Spleen (tissue), 11 donors: ENCODE data around the gene RAB12. TPM values are rescaled to one million over a fixed set of nuclear protein-coding genes. Genes with fewer than 3 reads are reported as not detected.

Source experiments
- DNase-seq: peaks from one replicate; pipeline ENCODE4 v3.0.0-alpha.2; 2020
- H3K27ac ChIP-seq, 8 donors: fragments of 200-600 bp; sonication (generic) in 7 of 8; 1 replicate in 4 of 8; 2 replicates in 4 of 8; pipeline versions ENCODE4 v1.5.0 to v1.8.0; 2016 to 2021; ENCODE audit warnings: inconsistent platforms in 4 of 8, mild to moderate bottlenecking in 4 of 8, moderate library complexity in 1 of 8
- H3K27me3 ChIP-seq, 7 donors: fragments of 200-600 bp; sonication (generic) in 6 of 7; replicated peaks in 1 of 7; 1 replicate in 4 of 7; 2 replicates in 3 of 7; pipeline versions ENCODE4 v1.5.0 to v1.8.0; 2016 to 2021; ENCODE audit warnings: inconsistent platforms in 3 of 7, mild to moderate bottlenecking in 1 of 7
- H3K36me3 ChIP-seq, 6 donors: fragments of 200-600 bp; sonication (generic) in 5 of 6; 1 replicate in 4 of 6; 2 replicates in 2 of 6; pipeline versions ENCODE4 v1.5.0 to v1.8.0; 2016 to 2021; ENCODE audit warnings: inconsistent platforms in 2 of 6
- H3K4me1 ChIP-seq, 6 donors: fragments of 200-600 bp; sonication (generic) in 5 of 6; 1 replicate in 3 of 6; 2 replicates in 3 of 6; pipeline versions ENCODE4 v1.5.0 to v1.8.0; 2016 to 2021; ENCODE audit warnings: inconsistent platforms in 3 of 6
- H3K4me3 ChIP-seq, 8 donors: fragments of 200-600 bp; sonication (generic) in 7 of 8; 1 replicate in 4 of 8; 2 replicates in 4 of 8; pipeline versions ENCODE4 v1.5.0 to v1.8.0; 2016 to 2021; ENCODE audit warnings: inconsistent platforms in 4 of 8, mild to moderate bottlenecking in 4 of 8, moderate library complexity in 2 of 8
- H3K9me3 ChIP-seq, 8 donors: fragments of 200-600 bp; sonication (generic) in 7 of 8; 1 replicate in 4 of 8; 2 replicates in 4 of 8; pipeline versions ENCODE4 v1.5.0 to v1.8.0; 2016 to 2021; ENCODE audit warnings: inconsistent platforms in 4 of 8
- POLR2A ChIP-seq, 3 donors: fragments of 450-650 bp; IDR thresholded peaks; one replicate each; pipeline ENCODE4 v1.5.1; 2017; ENCODE audit warnings: antibody characterized with exemption in 3 of 3, mild to moderate bottlenecking in 1 of 3
- POLR2AphosphoS5 ChIP-seq, 3 donors: sonication (generic); formaldehyde crosslinking; IDR thresholded peaks; one replicate each; pipeline ENCODE4 v1.5.1; 2017; ENCODE audit warnings: antibody characterized with exemption in 3 of 3
- WGBS, 5 donors: extraction: QIAGEN DNeasy Blood & Tissue Kit in 3 of 5; methylation state at CpG; one replicate each; pipeline versions ENCODE4 v1.1.5 to v1.1.7; 2013 to 2018; 5-methylcytosine and 5-hydroxymethylcytosine counted together
- intact Hi-C: fragments of 100-400 bp; cut with DNase I; formaldehyde crosslinking; loops from one replicate; pipeline ENCODE4 v1.15.0; 2023; ENCODE audit warnings: low total_unique reads
- polyA plus RNA-seq, 3 donors: library from polyadenylated mRNA; stranded (reverse); fragments of 200-250 nt; gene quantifications; one replicate each; pipeline ENCODE4 v1.2.1, GENCODE V29; 2013
- total RNA-seq, 7 donors: library from RNA; depleted of rRNA in 3 of 7; stranded (reverse); fragments of >200 nt in 3 of 7; fragmentation: NEBNext Ultra II Directional in 4 of 7; extraction: Animal tissue kit (Norgen Biotek cat#: 25700) in 4 of 7; gene quantifications; one replicate each; pipeline versions ENCODE4 v1.1.0 to v1.2.1, GENCODE V29; 2016 to 2021
- TF ChIP-seq, protein P1 (sequence below), 11 experiments: fragments of 200-600 bp in 7 of 11; fragments of 450-650 bp in 4 of 11; sonication (generic) in 4 of 11; IDR thresholded peaks in 8 of 11; conservative IDR thresholded peaks in 3 of 11; 1 replicate in 7 of 11; 2 replicates in 4 of 11; pipeline versions ENCODE4 v1.4.0 to v1.8.0; 2016 to 2021; ENCODE audit warnings: antibody characterized with exemption in 11 of 11, inconsistent platforms in 4 of 11, mild to moderate bottlenecking in 1 of 11
- donor health status: healthy with polysubstance abuse.
- donor health status: DM: no; HTN: no; CAD: no; lungs with moderate emphysema.
- donor health status: DM: no; HTN: no; CAD: no.
- donor health status: Bipolar disorder and iron deficiency.
- donor health status: healthy.
- donor health status: DM: no; HTN: no; CAD: no.
- donor health status: DM: yes; HTN: yes; CAD: no.

The RAB12 gene
- total and polyA plus RNA-seq, 10 donors, result 26.0 to 56.5 (median 41.3) TPM

DNA sequence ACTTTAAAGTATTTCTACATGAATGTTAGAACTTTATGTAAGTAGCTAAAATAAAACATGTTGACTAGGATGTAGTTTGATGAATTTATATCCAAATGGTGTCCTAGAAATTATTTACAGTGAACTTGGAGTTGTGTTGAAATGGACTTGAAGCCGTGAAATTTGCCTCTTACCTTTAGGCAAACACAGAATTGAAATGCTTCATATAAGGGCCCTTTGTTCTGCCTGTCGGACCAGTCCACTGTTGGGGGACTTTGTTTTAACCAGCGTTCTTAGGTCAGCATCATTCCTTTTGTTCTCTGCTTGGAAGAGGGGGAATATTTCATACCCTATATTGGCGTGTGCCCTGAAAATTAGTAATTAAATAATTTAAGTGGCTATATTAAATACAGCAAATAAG lies 18.3 kb downstream of the RAB12 start:
- Histone ChIP-seq H3K36me3 (peaks cover 0 to 76% (median 31%) of the 10 kb centered on the region in 6 donors), H3K9me3 (peaks cover 0 to 3% (median 1%) of the 10 kb centered on the region in 8 donors), H3K4me1 (peaks cover 8 to 39% (median 21%) of the 10 kb centered on the region in 6 donors), H3K4me3 (no peak overlapping the region), H3K27me3 (no peaks in the 10 kb centered on the region), H3K27ac (no peak overlapping the region)
- TF ChIP-seq POLR2A (IDR thresholded peaks at IDR 0.05), result no peak
- no peak for TF ChIP-seq POLR2AphosphoS5 (IDR thresholded peaks at IDR 0.05)
- TF ChIP-seq, protein P1, sequence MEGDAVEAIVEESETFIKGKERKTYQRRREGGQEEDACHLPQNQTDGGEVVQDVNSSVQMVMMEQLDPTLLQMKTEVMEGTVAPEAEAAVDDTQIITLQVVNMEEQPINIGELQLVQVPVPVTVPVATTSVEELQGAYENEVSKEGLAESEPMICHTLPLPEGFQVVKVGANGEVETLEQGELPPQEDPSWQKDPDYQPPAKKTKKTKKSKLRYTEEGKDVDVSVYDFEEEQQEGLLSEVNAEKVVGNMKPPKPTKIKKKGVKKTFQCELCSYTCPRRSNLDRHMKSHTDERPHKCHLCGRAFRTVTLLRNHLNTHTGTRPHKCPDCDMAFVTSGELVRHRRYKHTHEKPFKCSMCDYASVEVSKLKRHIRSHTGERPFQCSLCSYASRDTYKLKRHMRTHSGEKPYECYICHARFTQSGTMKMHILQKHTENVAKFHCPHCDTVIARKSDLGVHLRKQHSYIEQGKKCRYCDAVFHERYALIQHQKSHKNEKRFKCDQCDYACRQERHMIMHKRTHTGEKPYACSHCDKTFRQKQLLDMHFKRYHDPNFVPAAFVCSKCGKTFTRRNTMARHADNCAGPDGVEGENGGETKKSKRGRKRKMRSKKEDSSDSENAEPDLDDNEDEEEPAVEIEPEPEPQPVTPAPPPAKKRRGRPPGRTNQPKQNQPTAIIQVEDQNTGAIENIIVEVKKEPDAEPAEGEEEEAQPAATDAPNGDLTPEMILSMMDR (IDR thresholded peaks at IDR 0.05 in 8 of 11, conservative IDR thresholded peaks at IDR 0.05 in 3 of 11), result no peak
- intact Hi-C loops, result no loop called here
- WGBS, 5 donors, result 94 to 96% (median 95%) methylated on average over 4 of the region's 4 CpGs
- no peak for DNase-seq

DNA sequence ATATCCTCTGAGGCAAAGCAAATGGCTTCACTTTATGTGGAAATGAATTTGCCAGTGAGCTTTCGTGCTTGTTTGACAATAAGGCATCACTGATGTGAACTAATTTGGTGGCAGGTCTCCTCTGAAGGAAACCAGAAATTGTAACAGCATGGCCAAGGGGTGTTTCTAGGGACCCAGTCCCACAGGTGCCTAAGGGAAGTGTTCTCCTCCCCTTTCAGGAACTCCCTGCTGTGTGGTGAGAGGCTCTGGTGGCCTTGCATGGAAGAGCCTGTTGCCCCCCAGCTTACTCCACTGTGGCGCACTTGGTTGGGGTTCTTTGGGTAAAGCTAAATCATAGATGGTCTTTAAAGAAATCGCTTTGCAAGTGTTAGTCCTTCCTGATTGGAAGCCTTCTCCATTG lies 20.4 kb downstream of the RAB12 start:
- Histone ChIP-seq H3K4me1 (peaks cover 0 to 18% (median under 1%) of the 10 kb centered on the region in 6 donors), H3K9me3 (no peaks in the 10 kb centered on the region), H3K27ac (no peak overlapping the region), H3K36me3 (peaks cover 0 to 92% (median 48%) of the 10 kb centered on the region in 6 donors), H3K27me3 (no peaks in the 10 kb centered on the region), H3K4me3 (no peak overlapping the region)
- 94 to 100% (median 97%) methylated on average over 3 of the region's 3 CpGs for WGBS, 5 donors
- no peak for DNase-seq
- TF ChIP-seq POLR2AphosphoS5 (IDR thresholded peaks at IDR 0.05), result no peak
- no peak for TF ChIP-seq POLR2A (IDR thresholded peaks at IDR 0.05)
- TF ChIP-seq, protein P1 (IDR thresholded peaks at IDR 0.05 in 8 of 11, conservative IDR thresholded peaks at IDR 0.05 in 3 of 11), result no peak
- intact Hi-C loops, result no loop called here

DNA sequence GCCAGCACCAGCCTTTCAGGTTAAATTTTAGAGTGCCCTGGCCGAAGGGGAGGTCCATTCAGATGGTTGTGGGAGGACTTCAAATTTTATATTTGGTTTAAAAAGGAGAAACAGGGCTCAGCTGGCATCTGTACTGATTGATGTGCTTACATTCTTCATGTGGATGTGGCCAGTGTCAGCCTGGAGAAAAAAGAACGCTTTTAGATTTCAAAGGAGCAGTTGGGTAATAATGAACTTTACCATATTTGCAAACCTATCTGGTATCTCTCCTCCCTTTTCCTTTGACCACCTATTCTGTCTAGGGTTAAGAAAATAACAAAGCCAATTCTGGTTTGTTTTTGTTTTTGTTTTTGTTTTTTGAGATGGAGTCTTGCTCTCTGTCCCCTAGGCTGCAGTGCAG lies 21.3 kb downstream of the RAB12 start:
- H3K4me3 ChIP-seq, result no peak overlapping the region
- H3K9me3 ChIP-seq, result no peaks in the 10 kb centered on the region
- WGBS, 5 donors, result 82 to 97% (median 94%) methylated on average over 2 of the region's 2 CpGs
- no peaks in the 10 kb centered on the region for H3K27me3 ChIP-seq
- no peak overlapping the region for H3K27ac ChIP-seq
- TF ChIP-seq, protein P1 (IDR thresholded peaks at IDR 0.05 in 8 of 11, conservative IDR thresholded peaks at IDR 0.05 in 3 of 11), result no peak
- no peak for TF ChIP-seq POLR2AphosphoS5 (IDR thresholded peaks at IDR 0.05)
- TF ChIP-seq POLR2A (IDR thresholded peaks at IDR 0.05), result no peak
- no peak for DNase-seq
- peaks cover 0 to 92% (median 51%) of the 10 kb centered on the region in 6 donors for H3K36me3 ChIP-seq
- peaks cover 0 to 13% (median 0%) of the 10 kb centered on the region in 6 donors for H3K4me1 ChIP-seq
- intact Hi-C loops, result no loop called here

DNA sequence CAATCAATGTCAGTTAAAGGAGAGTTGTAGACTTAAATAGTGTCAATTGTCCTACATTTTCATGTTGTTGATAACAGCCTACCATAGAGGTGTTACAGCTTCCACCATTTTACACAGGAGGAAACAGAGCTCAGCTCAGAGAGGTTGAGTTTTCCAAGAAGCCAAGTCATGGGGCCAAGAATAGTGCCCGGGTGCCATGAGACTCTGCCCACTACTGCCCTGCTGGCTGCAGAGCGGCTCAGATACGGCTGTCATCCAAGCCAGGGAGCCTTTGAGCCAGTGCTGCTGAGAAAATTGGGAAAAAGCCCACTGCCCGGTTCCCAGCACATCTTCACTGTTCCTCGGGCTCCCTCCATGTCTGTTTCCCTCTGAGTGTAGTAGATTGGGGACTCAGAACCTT lies 22.0 kb downstream of the RAB12 start:
- no peaks in the 10 kb centered on the region for H3K27me3 ChIP-seq
- no peak for DNase-seq
- H3K36me3 ChIP-seq, result peaks cover 0 to 92% (median 51%) of the 10 kb centered on the region in 6 donors
- no peak overlapping the region for H3K27ac ChIP-seq
- TF ChIP-seq, protein P1 (IDR thresholded peaks at IDR 0.05 in 8 of 11, conservative IDR thresholded peaks at IDR 0.05 in 3 of 11), result no peak
- no peak for TF ChIP-seq POLR2AphosphoS5 (IDR thresholded peaks at IDR 0.05)
- no peak for TF ChIP-seq POLR2A (IDR thresholded peaks at IDR 0.05)
- intact Hi-C loops, result no loop called here
- no peak overlapping the region for H3K4me3 ChIP-seq
- WGBS, 5 donors, result 72 to 98% (median 97%) methylated on average over 5 of the region's 5 CpGs
- H3K9me3 ChIP-seq, result no peaks in the 10 kb centered on the region
- peaks cover 0 to 13% (median 0%) of the 10 kb centered on the region in 6 donors for H3K4me1 ChIP-seq
